KOPT-K1 (cell line): ENCODE measurements around the gene CACNG4.
"Not testable (repeated sequence)": the region's sequence is repeated elsewhere in the genome, so short reads cannot be mapped to it uniquely, and the experiment has no call there.

Source experiments
- H3K27ac ChIP-seq: fragments of 200-600 bp; sonication (generic); 2 replicates; pipeline ENCODE4 v1.5.1; 2016; ENCODE audit warnings: antibody characterized with exemption, mild to moderate bottlenecking, low read depth, low read length; ENCODE audit not compliant: poor library complexity, severe bottlenecking
- H3K36me3 ChIP-seq: fragments of 200-600 bp; sonication (generic); 2 replicates; pipeline ENCODE4 v1.5.1; 2017; ENCODE audit warnings: antibody characterized with exemption, mild to moderate bottlenecking, low read length, moderate library complexity; ENCODE audit not compliant: insufficient read depth
- H3K9me3 ChIP-seq: fragments of 200-600 bp; sonication (generic); 2 replicates; pipeline ENCODE4 v1.5.1; 2017; ENCODE audit warnings: antibody characterized with exemption, low read length, mild to moderate bottlenecking; ENCODE audit not compliant: insufficient read depth, poor library complexity, severe bottlenecking

Gene CACNG4

DNA sequence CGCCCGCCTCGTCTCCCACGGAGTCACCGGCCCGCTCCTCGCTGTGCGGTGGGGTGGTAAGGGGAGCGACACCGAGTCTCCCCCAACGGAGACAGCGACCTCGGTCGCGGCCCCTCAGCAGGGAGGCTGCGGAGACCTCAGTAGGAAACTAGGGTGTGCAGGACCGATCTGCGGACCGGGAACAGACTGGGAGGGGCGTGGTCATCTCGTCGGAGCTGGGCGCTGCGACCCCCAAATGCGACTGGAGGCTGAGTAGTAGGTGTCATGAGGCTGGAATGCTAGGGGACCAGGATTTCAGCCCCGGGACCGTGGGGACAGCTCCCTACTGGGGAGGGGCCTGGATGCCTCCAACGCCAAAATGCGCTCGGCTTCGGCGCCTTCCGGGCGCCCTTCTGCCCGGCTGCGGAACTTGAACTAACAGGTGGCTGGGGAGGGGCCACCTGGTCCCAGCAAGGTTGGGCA lies 1.3 kb downstream of the CACNG4 start:
- Histone ChIP-seq H3K36me3 (no peaks in the 10 kb centered on the region), H3K27ac (no peak overlapping the region), H3K9me3 (no peaks in the 10 kb centered on the region)

DNA sequence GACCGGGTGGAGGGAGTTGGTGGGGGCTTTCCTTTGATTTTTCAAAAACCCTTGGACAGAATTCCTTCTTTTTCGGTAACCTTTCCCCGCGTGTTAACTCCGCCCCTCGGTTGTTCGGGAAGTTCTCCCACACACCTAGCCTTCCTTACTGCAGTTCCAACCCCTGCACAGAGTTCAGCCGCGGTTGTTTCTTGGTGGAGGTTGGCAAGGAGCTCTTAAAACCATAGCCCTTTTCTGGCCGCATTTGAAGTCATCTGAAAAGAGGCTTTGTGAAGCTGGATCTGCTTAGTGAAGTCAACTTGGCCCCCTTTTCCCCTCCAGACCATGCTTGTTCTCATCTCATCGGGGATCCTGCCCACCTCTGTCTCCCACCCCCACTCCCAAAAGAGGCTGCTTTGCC lies 1.8 kb downstream of the CACNG4 start:
- Histone ChIP-seq H3K27ac (no peak overlapping the region), H3K9me3 (no peaks in the 10 kb centered on the region), H3K36me3 (no peaks in the 10 kb centered on the region)

DNA sequence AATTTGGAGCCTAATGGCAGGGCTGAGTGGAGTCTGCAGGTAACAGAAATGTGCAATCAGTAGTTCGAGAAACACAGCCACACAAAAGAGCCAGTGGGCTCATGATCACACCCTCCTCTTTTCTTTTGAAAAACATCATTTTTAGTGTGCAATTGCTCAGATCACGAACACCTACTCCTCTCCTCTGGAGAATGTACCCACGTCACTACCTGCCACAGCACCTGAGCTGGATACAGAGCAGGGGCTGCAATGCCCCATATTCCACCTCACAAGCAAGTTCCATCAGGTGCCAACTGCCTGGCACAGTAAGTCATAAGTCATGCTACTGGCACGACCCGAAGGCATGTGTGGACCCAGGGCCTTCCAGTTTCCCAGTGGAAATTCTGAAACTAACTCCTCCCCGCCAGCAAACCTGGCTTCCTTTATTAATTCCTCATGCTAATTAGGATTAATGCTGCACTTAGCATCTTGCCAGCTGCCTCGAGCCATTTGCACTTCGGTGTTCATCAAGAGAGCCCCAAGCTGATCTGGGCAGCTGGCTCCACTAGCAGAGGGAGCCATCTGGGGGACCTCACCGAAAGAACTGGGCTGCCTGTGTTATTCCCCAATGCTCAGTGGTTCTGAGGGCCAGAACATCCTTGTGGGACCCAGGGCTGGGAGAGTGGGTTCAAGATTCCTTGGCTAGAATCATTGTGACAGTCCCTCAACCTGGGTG lies 2.4 kb downstream of the CACNG4 start:
- Histone ChIP-seq H3K27ac (no peak overlapping the region), H3K9me3 (no peaks in the 10 kb centered on the region), H3K36me3 (no peaks in the 10 kb centered on the region)

DNA sequence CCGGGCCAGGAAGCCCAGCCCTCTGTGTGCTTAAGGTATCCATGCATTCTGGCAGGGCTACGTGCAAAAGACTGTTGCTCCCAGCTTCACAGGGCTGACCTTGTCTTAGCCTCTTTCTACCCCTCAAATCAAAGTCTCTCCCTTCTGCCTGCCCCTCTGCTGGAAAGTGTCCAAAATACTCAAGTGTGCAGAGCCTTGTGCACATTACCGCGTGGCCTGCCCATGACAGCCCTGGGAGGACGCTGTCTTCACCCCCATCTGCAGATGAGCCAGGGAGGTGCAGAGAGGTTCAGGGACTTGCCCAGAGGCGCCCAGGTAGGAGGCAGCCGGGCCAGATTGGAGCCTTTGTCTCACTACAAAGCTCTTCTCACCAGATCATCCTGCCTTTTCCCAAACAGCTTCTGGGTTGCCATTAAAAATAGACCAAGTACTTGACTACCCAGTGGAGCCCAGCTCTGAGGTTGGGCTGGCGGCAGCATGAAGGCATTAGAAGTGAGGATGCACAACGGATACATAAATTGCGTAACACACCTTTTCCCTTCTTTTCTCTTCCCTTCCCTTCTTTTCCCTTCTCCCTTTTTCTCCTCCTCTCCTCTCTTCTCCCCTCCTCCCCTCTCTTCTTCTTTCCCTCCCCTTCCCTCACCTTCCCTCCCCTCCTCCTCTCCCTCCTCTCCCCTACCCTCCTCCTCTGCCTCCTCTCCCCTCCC lies 3.5 kb downstream of the CACNG4 start:
- no peak overlapping the region for H3K27ac ChIP-seq
- H3K36me3 ChIP-seq: no peaks in the 10 kb centered on the region
- H3K9me3 ChIP-seq: no peaks in the 10 kb centered on the region

DNA sequence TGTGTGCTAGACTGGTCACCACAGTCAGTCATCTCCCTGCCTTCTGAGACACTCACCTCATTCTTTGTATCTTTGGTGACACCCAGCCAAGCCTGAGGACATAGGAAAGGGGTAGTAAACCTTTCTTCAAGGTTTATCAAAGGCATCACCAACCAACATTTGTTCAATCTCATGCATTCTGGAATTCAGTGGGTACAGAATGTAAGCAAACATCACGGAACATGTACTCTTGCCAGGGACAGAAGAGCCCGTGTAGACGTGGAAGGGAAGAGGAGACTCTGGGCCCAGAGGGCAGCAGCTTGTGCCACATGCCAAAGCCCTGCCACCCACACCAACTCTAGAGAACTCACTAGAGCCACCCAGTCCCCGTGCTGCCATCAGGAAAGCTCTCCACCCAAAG lies 4.4 kb downstream of the CACNG4 start:
- Histone ChIP-seq H3K27ac (no peak overlapping the region), H3K36me3 (no peaks in the 10 kb centered on the region), H3K9me3 (no peaks in the 10 kb centered on the region)

DNA sequence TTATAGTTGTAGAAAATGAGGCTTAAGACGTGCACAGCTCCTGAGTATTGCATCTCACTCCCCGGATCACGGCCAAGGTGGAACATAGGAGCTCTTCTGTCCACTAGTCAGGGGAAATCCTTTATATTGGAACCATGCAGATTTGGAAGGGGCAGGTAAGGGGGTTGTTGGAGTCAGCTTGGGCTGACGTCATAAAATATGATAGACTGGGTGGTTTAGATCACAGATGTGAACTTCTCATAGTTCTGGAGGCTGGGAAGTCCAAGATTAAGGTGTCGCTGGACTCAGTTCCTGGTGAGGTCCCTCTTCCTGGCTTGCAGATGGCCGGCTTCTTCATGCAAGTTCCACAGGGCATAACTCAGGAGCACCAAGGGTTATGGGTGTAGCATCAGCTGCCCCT lies 5.6 kb downstream of the CACNG4 start:
- H3K9me3 ChIP-seq: no peaks in the 10 kb centered on the region
- H3K36me3 ChIP-seq: no peaks in the 10 kb centered on the region
- H3K27ac ChIP-seq: no peak overlapping the region

DNA sequence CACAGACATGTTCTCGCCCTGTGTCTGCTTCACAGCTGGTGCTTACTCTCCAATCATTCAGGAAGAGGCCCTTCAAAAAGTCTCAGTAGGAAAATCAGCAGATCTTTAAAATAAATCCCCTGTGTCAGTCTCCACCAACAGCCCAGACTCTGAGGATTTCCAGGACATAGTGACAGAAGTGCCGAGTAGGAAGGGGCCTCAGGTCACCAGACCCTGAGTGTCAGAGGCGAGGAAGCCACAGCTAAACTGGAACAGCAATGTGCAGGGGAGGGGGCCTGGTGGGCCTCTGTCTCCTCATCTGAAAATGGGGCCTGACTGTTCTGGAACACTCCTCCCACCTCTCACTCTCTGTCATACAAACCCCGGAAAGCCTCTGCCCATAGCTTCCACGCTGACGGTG lies 6.3 kb downstream of the CACNG4 start:
- Histone ChIP-seq H3K27ac (no peak overlapping the region), H3K36me3 (no peaks in the 10 kb centered on the region), H3K9me3 (no peaks in the 10 kb centered on the region)

DNA sequence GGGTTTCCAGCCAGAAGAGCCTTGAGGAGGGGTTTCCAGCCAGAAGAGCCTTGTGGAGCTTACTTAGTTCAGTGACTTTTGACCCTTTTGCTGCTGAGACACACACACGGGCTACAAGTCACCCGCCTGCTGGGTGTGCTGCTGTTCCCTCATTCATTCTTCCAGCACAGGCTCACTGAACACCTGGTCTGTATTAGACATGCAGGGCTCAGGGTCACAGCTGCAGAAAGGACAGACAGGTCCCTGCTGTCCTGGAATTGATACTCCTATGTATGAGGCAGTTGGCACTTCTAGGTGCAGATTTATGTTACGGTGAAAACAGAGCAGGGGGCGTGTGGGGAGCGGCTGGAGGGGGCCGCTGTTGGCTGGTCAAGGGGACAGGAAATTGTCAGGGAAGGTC lies 6.8 kb downstream of the CACNG4 start:
- Histone ChIP-seq H3K9me3 (no peaks in the 10 kb centered on the region), H3K27ac (no peak overlapping the region), H3K36me3 (no peaks in the 10 kb centered on the region)

DNA sequence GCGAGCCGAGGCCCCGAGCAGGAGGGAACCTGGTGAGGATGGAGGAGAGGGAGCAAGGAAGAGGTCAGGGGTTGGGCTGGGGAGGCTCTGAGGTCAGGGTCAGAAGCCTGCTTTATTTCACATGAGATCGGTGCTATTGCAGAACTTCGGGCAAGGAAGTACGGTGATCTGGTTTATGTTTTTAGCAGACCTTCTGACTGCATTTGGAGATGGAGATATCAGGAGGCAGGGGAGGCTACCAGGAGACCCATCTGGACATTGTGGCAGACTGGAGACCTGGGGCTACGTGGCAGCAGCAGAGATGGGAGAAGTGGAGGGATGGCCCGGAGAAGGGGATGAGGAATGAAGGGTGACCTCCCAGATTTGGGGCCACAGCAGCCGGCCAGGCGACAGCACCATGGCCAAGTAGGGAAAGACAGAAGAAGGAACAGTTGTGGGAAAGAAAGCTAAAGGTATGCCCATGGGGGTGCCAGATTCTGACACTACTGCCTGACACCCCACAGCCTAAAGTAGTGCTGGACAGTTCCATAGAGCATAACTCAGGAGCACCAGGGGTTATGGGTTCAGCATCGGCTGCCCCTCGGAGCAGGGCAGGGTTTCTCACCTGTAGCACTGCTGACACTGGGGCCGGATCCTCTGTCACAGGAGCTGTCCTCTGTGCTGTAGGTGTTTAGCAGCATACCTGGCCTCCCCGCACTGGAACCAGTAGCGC lies 7.4 kb downstream of the CACNG4 start:
- Histone ChIP-seq H3K36me3 (no peaks in the 10 kb centered on the region), H3K27ac (no peak overlapping the region), H3K9me3 (no peaks in the 10 kb centered on the region)

DNA sequence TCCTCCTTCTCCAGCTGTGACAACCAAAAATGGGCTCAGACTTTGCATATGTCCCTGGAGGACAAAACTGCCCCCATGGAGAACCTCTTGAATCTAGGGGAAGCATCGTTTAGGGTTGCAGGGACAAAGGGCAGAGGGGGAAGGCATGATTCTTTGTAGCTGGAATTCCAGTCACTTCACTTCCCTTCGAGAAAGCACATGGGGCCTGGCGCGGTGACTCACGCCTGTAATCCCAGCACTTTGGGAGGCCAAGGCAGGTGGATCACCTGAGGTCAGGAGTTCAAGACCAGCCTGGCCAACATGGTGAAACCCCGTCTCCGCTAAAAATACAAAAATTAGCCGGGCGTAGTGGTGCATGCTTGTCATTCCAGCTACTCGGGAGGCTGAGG lies 7.9 kb downstream of the CACNG4 start:
- not testable (repeated sequence) for H3K36me3 ChIP-seq, H3K27ac ChIP-seq, H3K9me3 ChIP-seq

DNA sequence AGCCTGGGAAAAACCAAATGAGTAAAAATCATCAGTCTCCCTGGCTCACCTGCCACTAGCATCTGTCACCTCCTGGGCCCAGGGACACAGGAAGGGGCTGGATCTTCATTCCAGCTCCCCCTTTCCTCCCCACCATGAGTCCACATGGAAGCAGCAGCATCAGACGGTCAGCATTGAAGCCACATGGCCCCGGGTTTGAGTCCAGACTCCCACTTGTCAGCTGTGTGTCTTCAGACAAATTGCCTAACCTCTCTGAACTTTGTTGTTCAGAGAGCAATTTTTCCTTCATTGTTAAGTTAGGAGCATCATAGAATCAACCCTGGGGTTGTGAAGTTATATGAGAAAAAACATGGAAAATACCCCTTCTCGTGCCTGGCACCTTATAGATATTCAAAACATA lies 10.7 kb downstream of the CACNG4 start:
- H3K36me3 ChIP-seq: no peaks in the 10 kb centered on the region

DNA sequence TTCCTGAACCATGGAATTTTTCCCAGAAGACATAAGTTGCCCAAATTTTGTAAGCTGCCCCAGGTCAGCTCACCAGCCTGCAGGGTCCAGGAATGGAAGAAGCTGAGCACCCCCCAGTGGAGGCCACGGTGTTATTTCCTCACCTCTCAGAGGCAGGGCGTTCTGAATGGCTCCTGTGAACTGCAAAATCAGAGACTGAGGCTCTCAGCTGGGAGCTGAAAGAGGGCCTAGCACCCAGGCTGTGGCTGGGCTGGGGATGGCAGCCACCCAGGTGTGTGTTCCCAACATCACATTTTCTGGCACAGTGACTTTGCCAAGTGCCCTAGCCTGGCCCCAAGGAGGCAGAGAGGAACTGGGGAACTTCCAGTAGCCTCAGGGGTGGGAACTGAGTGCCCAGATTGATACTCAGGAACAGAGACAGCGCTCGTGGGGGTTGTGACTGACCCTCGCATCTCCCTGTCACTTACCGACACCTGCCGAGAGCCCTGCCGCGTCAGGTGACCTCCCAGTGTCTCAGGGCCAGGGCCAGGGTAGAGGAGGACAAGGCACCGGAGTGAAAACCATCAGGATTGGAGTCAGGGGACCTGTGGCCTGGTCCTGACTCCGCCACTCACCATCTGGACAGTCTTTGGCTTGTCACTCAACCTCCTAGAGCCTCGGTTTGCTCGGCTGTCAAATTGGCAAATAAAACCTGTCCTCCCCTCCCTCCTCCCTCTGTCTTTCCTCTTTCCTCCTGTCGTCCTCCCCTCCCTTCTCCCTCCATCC lies 11.3 kb downstream of the CACNG4 start:
- no peaks in the 10 kb centered on the region for H3K9me3 ChIP-seq
- H3K27ac ChIP-seq: no peak overlapping the region
- H3K36me3 ChIP-seq: no peaks in the 10 kb centered on the region

More for the DNA sequence above, 10.7 kb downstream of the CACNG4 start:
- no peak overlapping the region for H3K27ac ChIP-seq
- H3K9me3 ChIP-seq: no peaks in the 10 kb centered on the region

DNA sequence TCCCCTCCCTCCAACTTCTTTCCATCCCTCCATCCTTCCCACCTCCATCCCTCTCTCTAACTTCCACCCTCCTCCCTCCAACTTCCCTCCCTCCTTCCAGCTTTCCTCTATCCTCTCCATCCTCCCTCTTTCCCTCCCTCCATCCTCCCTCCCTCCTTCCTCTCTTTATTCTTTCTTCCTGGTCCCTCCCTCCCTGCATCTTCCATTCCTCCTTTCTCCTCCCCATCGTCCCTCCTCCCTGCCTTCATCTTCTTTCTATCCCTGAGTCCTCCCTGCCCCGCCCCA lies 11.8 kb downstream of the CACNG4 start:
- Histone ChIP-seq H3K36me3 (no peaks in the 10 kb centered on the region), H3K27ac (no peak overlapping the region)

DNA sequence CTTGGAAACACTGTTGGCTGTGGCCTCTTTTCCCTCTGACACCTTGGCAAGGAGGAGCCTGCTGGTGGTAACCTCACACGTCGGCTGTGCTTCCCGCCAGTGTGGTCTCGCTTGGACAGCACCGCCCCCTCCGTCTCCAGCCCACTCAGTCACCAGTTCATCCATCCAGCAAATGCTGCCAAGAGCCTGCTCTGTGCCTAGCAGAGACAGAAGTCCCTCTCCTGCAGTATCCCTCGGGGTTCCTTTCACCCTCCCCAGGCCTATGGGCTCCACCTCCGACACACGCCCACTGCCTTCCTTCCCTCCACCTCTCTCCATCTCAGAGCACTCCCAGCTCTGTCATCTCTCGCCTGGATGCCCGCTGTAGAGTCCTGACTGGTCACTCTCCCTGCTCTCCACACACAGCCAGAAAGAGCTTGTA lies 12.3 kb downstream of the CACNG4 start:
- no peaks in the 10 kb centered on the region for H3K36me3 ChIP-seq
- H3K27ac ChIP-seq: no peak overlapping the region
- no peaks in the 10 kb centered on the region for H3K9me3 ChIP-seq

More for the DNA sequence above, 11.8 kb downstream of the CACNG4 start:
- no peaks in the 10 kb centered on the region for H3K9me3 ChIP-seq

DNA sequence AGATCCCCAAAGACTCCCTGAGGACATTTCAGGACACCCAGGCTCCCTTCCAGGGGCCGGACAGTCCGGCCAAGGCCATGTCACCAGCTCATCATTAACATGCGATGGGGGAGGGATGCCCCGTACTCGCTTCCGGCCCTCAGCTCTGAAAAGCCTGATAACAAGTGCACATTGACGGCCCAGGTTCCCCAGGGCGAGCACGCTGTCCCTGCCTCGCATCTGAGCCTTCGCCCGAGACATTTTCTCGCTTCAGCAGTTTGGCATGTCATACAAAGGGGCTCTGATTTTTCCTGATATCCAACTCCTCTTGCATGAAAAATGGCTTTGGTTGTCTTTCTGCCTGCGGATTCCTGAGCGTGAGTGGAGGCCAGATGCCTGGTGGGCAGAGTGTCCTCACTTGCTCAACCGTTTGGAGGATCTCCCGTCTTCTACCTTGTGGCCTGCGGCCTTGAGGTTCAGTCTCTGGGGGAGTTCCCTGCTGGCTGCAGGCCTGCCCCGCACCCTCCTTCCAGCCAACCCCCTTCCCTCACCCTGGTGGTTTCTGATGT lies 14.1 kb downstream of the CACNG4 start:
- Histone ChIP-seq H3K36me3 (no peaks in the 10 kb centered on the region), H3K27ac (no peak overlapping the region), H3K9me3 (no peaks in the 10 kb centered on the region)
